B cell (primary cell): ENCODE results near the gene ANKRD34A. TPM values are rescaled to one million over a fixed set of nuclear protein-coding genes. Genes with fewer than 3 reads are reported as not detected.

Source experiments
- ATAC-seq: fragments of 200-7000 bp; cut with Tn5 transposase; one replicate; pipeline ENCODE4 v1.10.0; 2021; ENCODE audit warnings: low read depth, mild to moderate bottlenecking, moderate number of reproducible peaks, moderate library complexity
- CTCF ChIA-PET: fragments of 350-600 bp; sonication (Branson Sonifier 250); formaldehyde crosslinking; loops from one replicate; lab custom pipeline; 2021; ENCODE audit warnings: antibody characterized with exemption, inconsistent platforms; lab: Charles Lee
- POLR2A ChIA-PET: fragments of 350-600 bp; sonication (Branson Sonifier 250); formaldehyde crosslinking; loops from one replicate; lab custom pipeline; 2021; ENCODE audit warnings: antibody characterized with exemption; lab: Charles Lee
- DNase-seq: peaks from one replicate; pipeline ENCODE4 v3.0.0; 2013
- H2AFZ ChIP-seq: 2 replicates; pipeline ENCODE4 v1.6.1; 2012; ENCODE audit warnings: mild to moderate bottlenecking, low read depth, low read length; ENCODE audit not compliant: insufficient read depth, poor library complexity, severe bottlenecking
- H3K27ac ChIP-seq, 2 donors: 1 replicate in 1 of 2; 2 replicates in 1 of 2; pipeline ENCODE4 v1.5.1; 2012 to 2013; ENCODE audit warnings: low read length in 2 of 2, mild to moderate bottlenecking in 2 of 2, moderate library complexity in 1 of 2
- H3K27me3 ChIP-seq, 4 experiments: fragments of 200-600 bp in 1 of 4; sonication (generic) in 1 of 4; replicated peaks in 1 of 4; 1 replicate in 2 of 4; 2 replicates in 2 of 4; pipeline versions ENCODE4 v1.6.1 to v1.7.0; 2013 to 2016; ENCODE audit warnings: low read length in 3 of 4, mild to moderate bottlenecking in 2 of 4, mixed read lengths in 1 of 4, moderate library complexity in 1 of 4; ENCODE audit not compliant: insufficient read depth in 4 of 4, control insufficient read depth in 3 of 4; ENCODE audit errors: control extremely low read depth in 1 of 4
- H3K36me3 ChIP-seq, 2 experiments: replicated peaks in 1 of 2; 1 replicate in 1 of 2; 2 replicates in 1 of 2; pipeline versions ENCODE4 v1.6.1 to v1.7.1; 2013; ENCODE audit warnings: low read length in 1 of 2; ENCODE audit not compliant: insufficient read depth in 2 of 2, control insufficient read depth in 1 of 2; ENCODE audit errors: control extremely low read depth in 1 of 2, extremely low read depth in 1 of 2
- H3K4me1 ChIP-seq, 2 donors: fragments of 200-600 bp in 1 of 2; sonication (generic) in 1 of 2; 1 replicate in 1 of 2; 2 replicates in 1 of 2; pipeline versions ENCODE4 v1.5.1 to v1.6.1; 2013 to 2017; ENCODE audit warnings: low read length in 2 of 2; ENCODE audit not compliant: control insufficient read depth in 2 of 2, insufficient read depth in 2 of 2
- H3K4me2 ChIP-seq: replicated peaks from 2 replicates; pipeline ENCODE3; 2012; ENCODE audit warnings: mild to moderate bottlenecking, low read depth, low read length; ENCODE audit not compliant: poor library complexity, severe bottlenecking
- H3K4me3 ChIP-seq, 5 experiments: fragments of 200-600 bp in 1 of 5; sonication (generic) in 1 of 5; 1 replicate in 3 of 5; 2 replicates in 2 of 5; pipeline versions ENCODE4 v1.5.1 to v1.7.0; 2011 to 2016; ENCODE audit warnings: low read length in 4 of 5, mild to moderate bottlenecking in 4 of 5, low read depth in 2 of 5, control low read depth in 1 of 5, moderate library complexity in 1 of 5; ENCODE audit not compliant: insufficient read depth in 1 of 5; ENCODE audit errors: control extremely low read depth in 1 of 5, extremely low read depth in 1 of 5
- H3K79me2 ChIP-seq: fragments of 200-600 bp; sonication (generic); one replicate; pipeline ENCODE4 v1.6.0; 2016; ENCODE audit warnings: low read length; ENCODE audit not compliant: control insufficient read depth, insufficient read depth
- H3K9ac ChIP-seq: fragments of 200-600 bp; sonication (generic); 2 replicates; pipeline ENCODE4 v1.6.1; 2017; ENCODE audit warnings: mild to moderate bottlenecking, low read length, moderate library complexity
- H3K9me3 ChIP-seq, 3 donors: one replicate each; pipeline versions ENCODE4 v1.6.1 to v1.7.1; 2013; ENCODE audit warnings: low read length in 2 of 3; ENCODE audit not compliant: control insufficient read depth in 2 of 3, insufficient read depth in 1 of 3; ENCODE audit errors: control extremely low read depth in 1 of 3
- H4K20me1 ChIP-seq: 2 replicates; pipeline ENCODE4 v1.6.0; 2012; ENCODE audit warnings: mild to moderate bottlenecking, low read length; ENCODE audit not compliant: insufficient read depth, control insufficient read depth, poor library complexity, severe bottlenecking
- H3K27ac Mint-ChIP-seq: one replicate; pipeline ENCODE4 v1.8.0; 2021; ENCODE audit warnings: mixed read lengths
- H3K27me3 Mint-ChIP-seq: one replicate; pipeline ENCODE4 v1.8.0; 2021; ENCODE audit warnings: mixed read lengths
- H3K4me1 Mint-ChIP-seq: one replicate; pipeline ENCODE4 v1.8.0; 2021; ENCODE audit warnings: mixed read lengths
- H3K4me3 Mint-ChIP-seq: one replicate; pipeline ENCODE4 v1.8.0; 2021; ENCODE audit warnings: mixed read lengths
- H3K9me3 Mint-ChIP-seq: one replicate; pipeline ENCODE4 v1.8.0; 2022; ENCODE audit warnings: mixed read lengths; ENCODE audit not compliant: insufficient read depth
- EZH2 ChIP-seq: IDR thresholded peaks from 2 replicates; pipeline ENCODE4 v1.6.1; 2012; ENCODE audit warnings: borderline replicate concordance, low read depth, mild to moderate bottlenecking, moderate library complexity, low read length; ENCODE audit not compliant: insufficient read depth, poor library complexity, severe bottlenecking
- WGBS: methylation state at CpG from one replicate; pipeline ENCODE4 v1.1.5; 2013; ENCODE audit warnings: missing lambda C conversion rate; ENCODE audit not compliant: insufficient coverage; 5-methylcytosine and 5-hydroxymethylcytosine counted together
- intact Hi-C: fragments of 100-400 bp; cut with micrococcal nuclease; formaldehyde crosslinking; loops from one replicate; pipeline ENCODE4 v1.10.0; 2022
- polyA plus RNA-seq: library from polyadenylated mRNA; depleted of rRNA; stranded (reverse); fragments of >200 nt; gene quantifications from 2 replicates; pipeline ENCODE4 v1.2.3, GENCODE V29; 2012
- total RNA-seq, 2 donors: library from RNA; stranded (reverse); fragments of 120-200 nt in 1 of 2; gene quantifications; 1 replicate in 1 of 2; 2 replicates in 1 of 2; pipeline versions ENCODE4 v1.2.3 to v1.2.4, GENCODE V29; 2013 to 2022
- TF ChIP-seq, protein P1 (sequence below): fragments of 200-600 bp; IDR thresholded peaks from one replicate; pipeline ENCODE4 v1.8.0; 2022; ENCODE audit warnings: antibody characterized with exemption, mild to moderate bottlenecking

Gene ANKRD34A
- total and polyA plus RNA-seq, 2 donors (not counting 1 experiment from before 2014, with no cell fraction given) = 0.86 to 1.8 TPM

DNA sequence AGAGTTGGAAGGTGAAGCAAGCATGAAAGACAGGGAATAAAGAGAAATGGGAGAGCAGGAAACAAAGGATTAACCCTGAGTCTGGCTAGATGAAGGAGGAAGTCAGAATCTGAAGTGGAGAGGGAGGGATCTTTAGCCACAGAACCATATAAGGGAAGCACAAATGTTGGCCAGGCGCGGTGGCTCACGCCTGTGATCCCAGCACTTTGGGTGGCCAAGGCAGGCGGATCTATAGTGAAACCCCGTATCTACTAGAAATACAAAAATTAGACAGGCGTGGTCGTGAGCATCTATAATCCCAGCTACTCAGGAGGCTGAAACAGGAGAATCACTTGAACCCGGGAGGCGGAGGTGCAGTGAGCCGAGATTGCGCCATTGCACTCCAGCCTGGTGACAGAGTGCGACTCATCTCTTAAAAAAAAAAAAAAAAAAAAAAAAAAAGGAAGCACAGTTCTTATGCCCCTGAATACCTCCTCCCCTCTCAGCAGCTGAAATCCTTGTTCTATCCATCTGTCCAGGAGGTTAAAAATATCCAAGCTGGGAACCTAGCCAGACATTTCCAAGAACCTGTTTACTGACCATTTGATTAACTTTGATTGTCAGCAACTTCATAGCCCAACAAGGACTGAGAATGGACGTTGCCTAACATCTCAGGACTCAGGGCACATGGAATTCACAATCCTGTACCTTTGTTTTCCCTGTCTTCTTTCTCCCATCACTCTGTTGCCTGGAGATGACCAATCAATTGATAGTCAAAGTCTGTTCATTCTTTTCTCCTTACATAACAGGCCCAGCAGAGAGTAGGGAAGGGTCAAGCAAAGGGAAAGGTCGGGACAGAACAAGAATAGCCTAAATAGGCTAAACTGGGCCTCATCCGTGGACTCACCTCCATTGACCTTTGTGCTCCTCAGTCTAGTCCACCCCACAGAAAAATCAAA is 21.4 kb upstream of the ANKRD34A start:
- CTCF ChIA-PET = interaction anchor here (1.1 to 14.8 kb wide), 5 partner anchors 8 to 55 kb away, joined by 4 to 207 read pairs (median 4); partner anchors contain the start of gene TXNIP
- H3K4me2 ChIP-seq = peak overlapping the region; percentile 4
- no peak for TF ChIP-seq EZH2
- TF ChIP-seq, protein P1, sequence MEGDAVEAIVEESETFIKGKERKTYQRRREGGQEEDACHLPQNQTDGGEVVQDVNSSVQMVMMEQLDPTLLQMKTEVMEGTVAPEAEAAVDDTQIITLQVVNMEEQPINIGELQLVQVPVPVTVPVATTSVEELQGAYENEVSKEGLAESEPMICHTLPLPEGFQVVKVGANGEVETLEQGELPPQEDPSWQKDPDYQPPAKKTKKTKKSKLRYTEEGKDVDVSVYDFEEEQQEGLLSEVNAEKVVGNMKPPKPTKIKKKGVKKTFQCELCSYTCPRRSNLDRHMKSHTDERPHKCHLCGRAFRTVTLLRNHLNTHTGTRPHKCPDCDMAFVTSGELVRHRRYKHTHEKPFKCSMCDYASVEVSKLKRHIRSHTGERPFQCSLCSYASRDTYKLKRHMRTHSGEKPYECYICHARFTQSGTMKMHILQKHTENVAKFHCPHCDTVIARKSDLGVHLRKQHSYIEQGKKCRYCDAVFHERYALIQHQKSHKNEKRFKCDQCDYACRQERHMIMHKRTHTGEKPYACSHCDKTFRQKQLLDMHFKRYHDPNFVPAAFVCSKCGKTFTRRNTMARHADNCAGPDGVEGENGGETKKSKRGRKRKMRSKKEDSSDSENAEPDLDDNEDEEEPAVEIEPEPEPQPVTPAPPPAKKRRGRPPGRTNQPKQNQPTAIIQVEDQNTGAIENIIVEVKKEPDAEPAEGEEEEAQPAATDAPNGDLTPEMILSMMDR = no peak
- 69% methylated on average over 7 of the region's 15 CpGs for WGBS
- peaks cover 40% of the 10 kb centered on the region for H3K79me2 ChIP-seq
- intact Hi-C loops = no loop called here
- Mint-ChIP-seq H3K27ac (peak overlapping the region; percentile 93), H3K27me3 (no peaks in the 10 kb centered on the region), H3K9me3 (no peaks in the 10 kb centered on the region), H3K4me1 (peaks cover 77% of the 10 kb centered on the region), H3K4me3 (peak overlapping the region; percentile 49)
- POLR2A ChIA-PET = interaction anchor here (0.7 to 6.4 kb wide), 4 partner anchors 8 to 22 kb away, joined by 5 to 43 read pairs (median 5); partner anchors contain the start of gene TXNIP
- DNase-seq (no peak), ATAC-seq (peak; percentile 24)
- no peaks in the 10 kb centered on the region for H3K27me3 ChIP-seq
- no peak overlapping the region for H2AFZ ChIP-seq
- peak overlapping the region; percentile 41 to 43 for H3K27ac ChIP-seq
- peaks cover 65 to 67% of the 10 kb centered on the region in 2 donors for H3K4me1 ChIP-seq
- H4K20me1 ChIP-seq = no peaks in the 10 kb centered on the region
- no peaks in the 10 kb centered on the region for H3K36me3 ChIP-seq
- no peak overlapping the region for H3K4me3 ChIP-seq
- no peaks in the 10 kb centered on the region for H3K9me3 ChIP-seq
- no peak overlapping the region for H3K9ac ChIP-seq
